GM03348 (cell line): Measurements from ENCODE around the gene SIK3.

ENCODE experiments used
- DNase-seq: peaks from one replicate; pipeline ENCODE4 v3.0.0; 2012; ENCODE audit warnings: low spot score

Gene SIK3

DNA sequence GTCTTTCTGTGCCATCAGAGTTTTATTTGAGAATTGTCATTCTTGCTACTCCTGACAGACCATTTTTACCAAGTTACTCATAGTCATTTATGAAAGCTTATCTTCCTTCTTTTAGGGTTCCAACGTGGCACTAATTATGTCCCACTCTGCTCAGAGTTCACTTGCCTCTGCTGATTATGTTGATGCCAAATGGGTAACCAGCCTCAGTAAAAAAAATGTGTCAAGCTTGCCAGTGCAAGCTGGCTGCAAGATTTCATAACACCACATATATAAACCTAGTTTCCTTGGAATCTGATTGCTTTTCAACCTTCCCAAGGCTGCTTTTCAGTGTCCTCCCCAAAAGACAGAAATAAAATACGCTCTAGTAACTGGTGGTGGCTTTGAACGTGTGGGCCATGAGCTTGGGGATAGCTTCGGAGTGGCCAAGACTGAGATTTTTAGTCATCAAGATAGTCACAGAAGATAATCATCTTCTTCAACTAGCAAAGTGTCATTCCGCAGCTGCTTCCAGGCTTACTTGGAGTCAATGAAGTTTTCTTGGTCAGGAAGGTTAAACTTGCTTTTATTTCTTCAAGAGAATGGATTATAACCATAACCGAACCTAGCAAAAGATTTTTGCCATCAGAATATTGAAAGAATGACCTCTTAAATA is 231.3 kb downstream of the SIK3 start:
- no peak for DNase-seq

DNA sequence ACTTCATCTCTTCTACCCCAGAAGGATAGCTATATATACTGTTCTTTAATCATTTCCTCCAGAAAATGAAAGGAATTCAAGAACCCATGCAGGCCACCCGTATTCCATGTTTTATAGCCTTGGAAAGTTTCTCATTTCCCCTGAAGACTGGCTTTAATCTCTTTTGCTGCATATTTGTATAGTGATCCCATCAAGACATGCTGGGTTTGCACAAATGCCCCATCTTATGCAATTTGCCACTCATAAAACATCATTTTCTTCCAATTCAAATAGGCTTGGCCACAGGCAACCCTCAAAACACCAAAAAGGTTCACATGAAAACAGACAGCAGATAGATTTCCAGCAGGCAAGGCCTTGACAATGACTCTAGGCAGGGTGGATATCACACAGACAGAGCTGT is 232.5 kb downstream of the SIK3 start:
- DNase-seq, result peak; percentile 77

DNA sequence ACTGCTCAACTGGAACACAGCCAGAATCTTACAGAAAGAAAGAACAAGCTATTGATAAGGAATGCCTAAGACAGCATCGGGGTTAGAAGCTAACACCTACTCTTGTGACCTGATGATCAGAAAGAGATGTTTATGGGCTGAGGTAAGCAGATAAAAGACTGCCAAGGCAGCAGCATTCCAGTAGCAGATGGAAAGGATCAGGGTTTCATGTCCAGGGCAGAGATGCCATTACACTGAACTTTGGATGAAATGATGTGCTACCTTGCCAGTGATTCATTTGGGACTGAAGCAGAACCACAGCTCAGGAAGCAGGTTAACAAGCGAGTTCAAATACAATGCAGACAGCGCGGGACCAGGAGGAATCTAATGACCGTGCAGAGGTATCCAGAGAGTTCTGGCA is 233.7 kb downstream of the SIK3 start:
- peak; percentile 50 for DNase-seq

DNA sequence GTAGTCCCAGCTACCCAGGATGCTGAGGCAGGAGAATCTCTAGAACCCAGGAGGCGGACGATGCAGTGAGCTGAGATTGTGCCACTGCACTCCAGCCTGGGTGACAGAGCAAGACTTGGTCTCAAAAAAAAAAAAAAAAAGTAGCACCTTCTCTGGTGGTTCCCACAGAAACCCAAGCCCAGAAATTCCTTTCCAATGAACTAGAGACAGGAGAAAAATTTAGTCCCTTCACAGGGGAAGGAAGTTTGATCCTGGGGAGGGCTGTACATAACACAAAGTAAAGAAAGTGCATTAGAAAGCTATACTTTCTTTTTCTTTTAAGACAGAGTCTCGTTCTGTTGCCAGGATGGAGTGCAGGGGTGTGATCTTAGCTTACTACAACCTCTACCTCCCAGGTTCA is 235.3 kb downstream of the SIK3 start:
- peak; percentile 31 for DNase-seq

DNA sequence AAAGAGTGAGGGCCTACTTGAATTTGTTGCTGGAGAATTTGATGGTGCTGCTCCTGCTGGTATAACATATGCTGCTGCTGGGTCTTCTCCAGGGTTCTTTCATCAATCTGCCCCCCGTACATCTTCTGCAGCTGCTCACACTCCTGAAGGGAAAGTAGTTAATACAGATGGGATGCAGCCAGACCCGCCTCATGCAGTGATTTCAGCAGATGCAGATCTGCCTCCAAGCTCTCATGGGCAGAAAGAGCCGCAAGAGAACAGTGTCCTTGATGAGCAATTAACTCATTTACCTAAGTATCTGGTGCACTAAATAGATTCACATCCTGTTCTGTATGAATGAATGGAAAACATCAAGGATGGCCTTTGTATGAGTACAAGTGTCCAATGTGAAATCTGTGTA is 236.0 kb downstream of the SIK3 start:
- DNase-seq, result no peak

DNA sequence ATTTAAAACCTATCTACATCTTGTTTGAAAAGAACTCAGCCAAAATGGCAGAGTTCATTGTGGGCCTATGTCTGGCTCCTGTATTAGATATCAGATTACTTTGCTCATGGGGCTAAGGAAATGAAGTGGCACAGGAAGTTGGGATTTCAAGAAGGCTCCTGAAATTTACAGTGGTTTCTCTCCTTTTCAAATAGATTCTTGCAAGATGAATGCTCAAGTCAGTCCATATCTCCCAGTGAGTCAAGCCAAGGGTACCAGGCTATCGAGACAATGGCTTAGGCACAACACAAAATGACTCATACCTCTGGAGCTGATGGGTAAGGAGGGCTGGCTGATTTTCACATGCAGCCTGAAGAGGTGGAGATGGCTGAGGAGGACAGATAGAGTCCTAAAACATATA is 236.7 kb downstream of the SIK3 start:
- peak; percentile 32 for DNase-seq

DNA sequence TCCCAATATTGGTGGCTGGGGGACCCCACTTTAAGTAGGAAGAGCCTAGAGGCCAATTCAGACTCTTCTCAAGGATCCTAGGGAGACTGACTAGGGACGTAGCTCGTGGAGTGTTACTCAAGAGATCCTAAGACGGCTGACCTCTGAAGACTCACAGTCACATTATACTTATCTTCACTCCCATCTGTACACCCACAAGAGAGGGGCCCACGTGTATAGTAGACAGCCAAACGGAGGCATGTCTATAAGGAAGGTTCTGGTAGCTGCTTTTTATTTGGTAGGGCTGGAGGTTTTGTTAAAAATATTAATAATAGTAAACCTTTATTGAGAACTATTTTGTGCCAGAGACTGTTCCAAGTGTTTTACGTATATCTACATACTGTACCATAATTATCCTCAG is 237.9 kb downstream of the SIK3 start:
- no peak for DNase-seq

DNA sequence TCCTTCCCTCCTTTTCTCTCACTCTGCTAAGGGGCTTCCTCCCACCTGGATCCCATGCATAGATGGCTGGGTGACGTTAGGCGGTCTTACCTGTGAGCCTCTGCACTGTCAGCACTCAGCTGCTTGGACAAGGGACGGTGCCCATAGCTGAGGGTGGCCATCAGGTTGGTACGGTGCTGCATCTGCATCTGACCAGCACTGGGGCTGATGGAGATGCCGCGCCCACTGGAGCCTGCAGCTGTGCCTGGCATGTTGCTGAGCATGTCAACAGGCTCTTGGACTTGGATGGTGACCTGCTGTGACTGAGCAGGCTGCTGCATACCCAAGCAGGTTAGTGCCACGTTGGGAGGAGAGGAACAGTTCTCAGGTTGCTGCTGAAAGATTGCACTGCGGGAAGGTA is 239.1 kb downstream of the SIK3 start:
- DNase-seq, result no peak

DNA sequence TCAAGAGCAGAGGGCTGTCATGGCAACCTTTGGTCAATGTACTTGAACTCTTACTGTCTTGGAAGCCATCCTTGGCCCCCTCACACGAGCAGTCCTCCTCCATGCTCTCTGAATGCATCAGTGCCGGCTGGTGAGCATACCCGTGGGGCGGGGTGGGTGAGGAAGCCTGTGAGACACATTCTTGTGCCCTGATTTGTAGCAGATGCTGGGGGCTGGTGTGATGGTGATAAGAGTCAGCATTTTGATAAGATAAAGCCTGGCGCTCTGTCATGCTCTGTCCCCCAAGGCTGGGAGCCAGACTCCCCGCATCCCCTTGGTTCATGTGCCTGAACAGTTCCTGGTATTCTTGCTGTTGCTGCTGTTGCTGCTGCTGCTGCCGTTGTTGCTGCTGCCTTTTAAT is 240.3 kb downstream of the SIK3 start:
- no peak for DNase-seq

DNA sequence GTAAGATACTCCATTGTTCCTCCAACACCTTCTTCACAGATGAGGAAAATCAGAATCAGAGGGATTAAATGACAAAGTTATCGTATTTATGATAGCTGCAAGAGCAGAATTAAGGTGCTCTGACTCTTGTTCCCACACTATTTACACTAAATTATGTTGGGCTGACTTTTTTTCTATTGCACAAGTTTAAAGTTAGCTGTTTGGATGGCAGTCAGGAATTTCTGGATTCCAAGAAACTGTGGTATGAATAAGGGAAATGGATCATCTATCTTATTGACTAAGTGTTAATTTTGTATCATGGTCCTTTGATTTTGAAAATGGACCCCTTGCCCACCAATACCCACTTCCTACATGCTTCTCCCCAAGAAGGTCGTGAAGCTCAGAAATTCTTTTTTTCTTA is 240.9 kb downstream of the SIK3 start:
- peak; percentile 25 for DNase-seq

DNA sequence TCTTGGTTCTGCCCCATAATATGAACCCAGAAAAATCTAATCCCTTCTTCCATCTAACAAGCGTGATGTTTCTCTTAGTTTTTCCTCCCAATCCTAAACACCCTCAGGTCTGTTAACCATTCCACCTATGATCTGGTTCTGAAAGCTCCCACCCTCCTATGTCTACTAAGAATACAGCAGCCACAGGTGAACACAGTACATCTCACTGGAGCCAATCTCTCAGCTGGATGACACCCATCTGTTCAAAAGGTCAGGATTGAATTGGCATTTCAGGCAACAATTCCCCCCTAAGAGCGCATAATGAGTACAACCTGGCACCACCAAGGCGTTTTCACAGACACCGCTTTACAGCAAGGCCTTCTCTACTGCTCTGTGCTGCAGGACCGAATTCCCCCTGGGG is 241.8 kb downstream of the SIK3 start:
- no peak for DNase-seq

DNA sequence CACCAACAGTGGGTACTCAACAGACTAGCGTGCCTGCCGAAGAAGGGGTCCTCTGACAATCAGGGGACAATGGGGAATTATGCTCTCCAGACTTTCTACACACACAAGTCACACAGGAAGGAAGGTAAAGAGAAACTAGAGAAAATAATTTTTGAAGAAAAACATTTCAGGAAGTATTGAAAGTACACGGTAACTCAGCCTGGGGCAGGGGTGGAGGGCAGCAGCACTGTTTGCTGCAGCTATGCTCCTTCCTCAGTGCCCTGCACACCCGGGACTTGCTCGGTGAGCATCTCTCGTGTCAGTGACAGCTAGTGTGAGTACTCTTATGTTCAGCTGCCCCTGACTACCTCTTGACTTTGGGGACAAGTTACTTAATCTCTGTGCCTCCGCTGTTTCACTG is 242.8 kb downstream of the SIK3 start:
- no peak for DNase-seq

DNA sequence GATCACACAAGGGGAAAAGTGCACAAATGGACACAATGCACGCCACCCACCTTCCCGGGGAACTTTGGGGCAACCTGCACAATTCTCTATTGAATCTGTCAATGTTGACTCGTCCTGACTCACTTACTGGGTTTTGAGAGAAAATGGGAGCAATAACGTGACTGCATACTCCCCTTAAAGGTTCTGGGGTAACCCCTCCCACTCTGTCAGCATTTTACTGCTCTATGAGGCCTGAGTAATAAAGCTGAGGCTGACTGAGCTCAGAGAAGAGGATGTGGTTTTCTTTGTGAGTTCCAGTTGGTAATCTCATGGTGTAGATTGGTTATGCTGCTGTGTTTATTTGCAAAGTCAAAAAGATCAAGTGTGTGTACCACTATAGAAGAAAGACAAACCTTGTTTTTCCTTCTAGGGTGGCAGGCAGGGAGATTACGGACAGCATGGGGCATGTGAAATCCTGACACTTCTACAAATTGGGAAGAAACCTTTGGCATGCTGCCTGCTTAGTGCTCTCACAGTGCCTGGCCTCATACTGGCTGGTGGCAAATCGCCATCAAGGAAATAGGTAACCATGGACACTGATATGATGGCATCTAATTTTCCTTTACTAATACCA is 244.7 kb downstream of the SIK3 start:
- DNase-seq, result peak; percentile 76

DNA sequence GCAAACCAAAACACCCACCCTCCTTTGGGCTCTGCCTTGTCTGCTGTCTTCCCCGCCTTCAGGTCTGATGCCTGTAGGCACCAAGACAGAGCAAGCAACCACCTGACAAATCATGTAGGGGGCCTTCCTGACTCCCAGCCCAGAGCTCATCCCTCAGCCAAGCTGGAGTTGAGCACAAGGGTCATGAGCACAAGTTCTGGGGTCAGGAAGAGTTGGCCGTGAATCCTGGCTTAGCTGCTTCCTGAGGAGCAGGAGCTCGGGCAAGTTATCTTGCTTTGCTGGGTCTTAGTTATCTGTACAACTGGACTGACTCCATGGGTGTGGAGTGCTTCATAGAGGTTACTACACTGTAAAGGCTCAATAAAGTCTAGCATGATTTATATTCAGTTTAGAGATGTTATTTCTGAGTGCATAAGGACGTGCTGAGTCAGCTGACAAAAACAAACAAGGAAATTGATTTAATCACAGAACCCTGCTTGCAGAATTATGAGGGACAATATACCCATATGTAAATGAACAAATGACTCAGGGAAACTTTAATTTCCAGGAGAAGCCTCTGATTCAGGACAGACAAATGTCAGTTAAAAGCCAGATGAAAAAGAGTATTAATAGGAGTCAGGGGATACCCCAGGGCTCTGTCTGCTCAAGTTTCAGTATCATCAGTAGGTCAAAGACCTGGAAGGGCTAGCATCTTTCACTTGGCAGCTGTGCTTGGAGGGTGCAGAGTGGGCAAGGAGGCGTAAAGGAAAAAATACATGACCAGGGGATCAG is 245.8 kb downstream of the SIK3 start:
- no peak for DNase-seq

DNA sequence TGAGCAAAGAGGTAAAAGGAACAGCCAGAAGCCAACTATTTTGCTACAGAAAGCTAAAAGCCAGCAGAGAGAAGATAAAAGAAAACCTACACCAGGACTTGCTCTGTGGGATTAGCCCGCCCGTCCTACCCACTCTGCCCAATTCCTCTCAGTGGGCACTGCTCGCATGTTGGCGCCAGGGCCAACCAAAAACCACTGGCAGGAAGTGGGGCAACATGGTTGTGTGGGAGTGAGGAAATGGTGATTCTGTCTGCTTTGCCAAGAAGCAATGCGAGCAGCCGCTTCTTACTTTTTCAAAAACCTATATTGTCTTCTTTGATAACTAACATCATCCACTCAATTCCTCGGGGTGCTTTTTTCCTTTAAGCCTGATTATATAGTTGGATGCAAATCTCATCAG is 246.6 kb downstream of the SIK3 start:
- DNase-seq, result no peak

DNA sequence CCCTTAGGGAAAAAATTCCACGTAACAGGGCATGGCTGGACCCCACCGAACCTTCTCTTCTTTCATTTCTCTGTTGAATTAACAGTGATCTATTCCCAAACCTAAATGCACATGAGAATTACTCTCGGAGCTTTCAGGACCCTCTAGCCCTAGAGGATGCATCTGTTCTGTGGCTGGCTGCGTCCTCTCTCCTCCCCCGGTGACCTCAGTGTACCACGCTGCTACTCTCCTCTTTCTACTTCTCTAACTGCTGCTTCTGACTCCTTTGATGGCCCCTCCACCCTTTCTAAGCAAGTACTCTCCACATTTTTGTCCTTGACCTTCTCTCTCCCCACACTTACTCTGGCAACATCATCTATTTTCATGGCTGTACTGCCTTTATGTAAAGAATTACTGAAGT is 248.7 kb downstream of the SIK3 start:
- no peak for DNase-seq

DNA sequence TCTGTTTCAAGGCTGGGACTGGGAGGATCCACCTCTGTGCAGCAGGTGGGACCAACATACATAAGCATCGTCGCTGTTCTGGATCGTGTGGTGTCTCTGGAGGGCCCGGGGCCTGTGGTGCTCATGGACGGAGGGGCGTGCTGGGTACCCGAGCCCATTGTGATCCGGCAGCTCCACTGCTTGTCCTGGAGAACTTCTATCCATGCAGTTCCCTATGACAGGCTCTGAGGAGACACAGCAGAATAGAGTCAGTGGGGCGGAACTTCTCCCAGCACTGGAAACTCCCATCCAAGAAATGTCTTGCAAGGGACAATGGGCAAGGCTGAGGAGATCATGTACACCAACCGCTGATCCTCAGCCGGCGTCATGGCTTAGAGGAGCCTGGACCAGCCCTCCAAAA is 249.2 kb downstream of the SIK3 start:
- no peak for DNase-seq

DNA sequence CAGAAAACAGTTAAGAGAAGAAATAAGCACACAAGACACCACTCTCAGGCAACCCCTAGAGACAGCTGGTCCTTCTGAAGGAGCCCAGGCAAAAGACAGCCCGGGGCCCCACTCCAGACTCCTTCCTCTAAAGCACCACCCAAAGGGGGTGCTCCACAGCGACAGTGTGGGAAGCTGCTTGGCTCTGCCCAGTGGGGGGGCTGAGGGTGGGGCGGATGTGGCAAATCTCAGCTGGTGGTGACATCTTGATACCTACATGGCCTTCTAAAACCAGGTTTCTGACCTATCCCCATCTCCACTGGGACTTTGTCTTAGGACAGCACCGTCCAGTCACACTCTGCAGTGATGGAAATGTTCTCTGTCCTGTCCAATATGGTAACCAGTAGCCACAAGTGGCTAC is 250.6 kb downstream of the SIK3 start:
- no peak for DNase-seq

DNA sequence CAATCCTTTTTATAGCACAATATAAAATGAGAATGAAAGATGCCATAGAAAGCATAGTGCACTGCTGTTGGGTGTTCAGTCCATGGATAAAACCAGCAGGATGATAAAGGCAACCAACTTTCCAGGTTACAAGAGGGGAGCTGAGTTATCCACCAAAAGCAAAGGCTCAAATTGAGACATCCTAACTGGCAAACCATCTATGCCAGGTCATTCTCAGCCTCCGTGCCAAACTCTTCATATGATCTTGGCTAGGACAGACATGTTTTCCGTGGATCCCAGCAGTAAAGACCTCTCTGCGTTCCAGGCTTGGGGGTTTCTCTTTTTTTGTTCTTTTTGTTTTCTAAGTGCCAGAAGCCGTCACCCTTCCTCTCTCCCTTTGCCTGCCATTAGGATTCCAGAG is 253.5 kb downstream of the SIK3 start:
- no peak for DNase-seq

DNA sequence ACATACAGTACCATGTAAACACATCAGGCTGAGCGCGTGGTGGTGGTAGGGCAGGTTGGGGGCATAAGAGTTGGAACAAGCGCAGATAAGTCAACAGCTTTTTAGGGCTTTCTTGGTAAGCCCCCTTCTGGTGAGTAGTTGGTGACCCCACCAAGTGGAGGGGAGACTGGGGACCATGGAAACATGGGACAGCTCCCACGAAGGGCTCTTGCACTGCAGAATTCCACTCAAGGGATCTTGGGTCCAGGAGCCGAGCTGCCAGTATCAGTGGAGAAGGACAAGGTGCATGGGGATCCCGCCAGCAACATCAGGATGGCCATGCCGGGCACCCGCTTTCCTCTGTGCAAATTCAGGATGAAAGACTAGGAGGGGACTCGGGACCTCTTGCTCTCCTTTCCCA is 254.6 kb downstream of the SIK3 start:
- DNase-seq, result no peak

DNA sequence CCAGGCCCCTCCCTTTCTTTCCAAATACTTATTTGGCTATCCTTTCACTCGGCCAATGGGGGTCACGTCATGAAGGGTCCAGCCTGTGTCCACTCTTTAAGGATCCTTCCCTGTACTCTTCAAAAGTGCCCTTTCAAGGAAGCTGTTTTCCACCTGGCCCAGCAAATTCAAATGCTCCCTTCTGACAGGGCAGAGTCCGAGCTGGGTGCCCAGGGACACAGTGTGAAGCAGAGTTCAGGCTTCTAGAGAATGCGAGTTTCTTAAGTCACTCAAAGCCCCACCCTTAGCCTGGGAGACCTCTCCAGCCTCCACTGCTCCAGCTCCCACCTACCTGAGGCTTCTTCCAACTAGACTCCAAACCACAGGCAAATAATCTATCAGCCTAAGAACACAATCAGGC is 255.3 kb downstream of the SIK3 start:
- DNase-seq, result no peak

DNA sequence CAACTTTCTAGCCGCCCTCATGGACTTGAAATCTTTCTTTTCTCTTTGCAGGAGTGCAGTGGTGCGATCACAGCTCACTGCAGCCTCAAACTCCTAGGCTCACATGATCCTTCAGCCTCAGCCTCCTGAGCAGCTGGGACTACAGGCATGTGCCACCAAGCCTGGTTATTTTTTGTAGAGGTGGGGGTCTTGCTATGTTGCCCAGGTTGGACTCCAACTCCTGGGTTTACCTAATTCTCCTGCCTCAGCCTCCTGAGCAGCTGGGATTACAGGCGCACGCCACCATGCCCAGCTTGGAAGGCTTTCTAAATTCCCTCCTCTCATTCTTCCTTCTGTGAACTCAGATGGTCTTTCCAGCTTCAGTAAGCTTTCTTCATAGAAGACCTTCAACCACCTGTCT is 256.1 kb downstream of the SIK3 start:
- DNase-seq, result no peak

DNA sequence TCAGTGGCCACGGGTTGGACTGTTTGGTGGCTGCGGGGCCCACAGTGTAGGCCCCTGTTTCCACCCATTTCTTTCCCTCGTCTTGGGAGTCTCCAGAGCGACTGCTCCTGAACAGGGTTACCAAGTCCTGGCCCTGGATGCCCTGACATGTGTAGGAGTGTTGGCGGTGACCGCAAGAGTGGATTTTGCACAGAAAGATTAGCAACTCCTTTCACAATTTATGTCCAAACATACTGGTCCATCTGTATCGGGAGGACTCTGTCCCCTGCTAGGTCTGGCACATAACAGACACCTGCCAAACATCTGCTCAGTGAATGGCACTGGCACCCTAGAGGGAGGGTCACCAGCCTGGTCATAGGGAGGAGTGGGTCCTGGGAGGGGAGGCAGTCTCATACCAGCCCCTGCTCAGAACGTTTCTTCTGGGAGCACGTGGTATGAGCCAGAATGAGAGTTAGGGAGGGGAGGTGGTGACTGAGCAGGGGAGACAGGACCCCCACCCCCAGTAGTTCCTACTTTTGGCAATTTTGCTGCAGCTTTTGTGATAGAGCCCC is 257.4 kb downstream of the SIK3 start:
- DNase-seq, result no peak
